K562 (cell line): ENCODE results near the gene CSNK1A1. TPM values are rescaled to one million over a fixed set of nuclear protein-coding genes. Genes with fewer than 3 reads are reported as not detected.

Source experiments
- BCLAF1 ChIP-seq, 2 experiments: fragments of 450-650 bp in 1 of 2; IDR thresholded peaks; 2 replicates each; pipeline ENCODE4 v1.6.1; 2011 to 2017; ENCODE audit warnings: low read depth in 2 of 2, antibody characterized with exemption in 1 of 2, borderline replicate concordance in 1 of 2, low read length in 1 of 2, mild to moderate bottlenecking in 1 of 2, mixed read lengths in 1 of 2; ENCODE audit not compliant: control insufficient read depth in 1 of 2
- CREB1 ChIP-seq, 2 experiments: sonication (generic) in 1 of 2; formaldehyde crosslinking in 1 of 2; IDR thresholded peaks; 2 replicates each; pipeline versions ENCODE4 v1.6.1 to v1.8.0; 2012 to 2022; ENCODE audit warnings: inconsistent platforms in 1 of 2, mild to moderate bottlenecking in 1 of 2, missing genetic modification reagents in 1 of 2, moderate library complexity in 1 of 2
- CREB3L1 ChIP-seq: fragments of 450-650 bp; IDR thresholded peaks from 2 replicates; pipeline ENCODE4 v1.6.1; 2014; ENCODE audit warnings: low read depth, mild to moderate bottlenecking, moderate library complexity, borderline replicate concordance
- E2F5 ChIP-seq: sonication (generic); formaldehyde crosslinking; IDR thresholded peaks from 2 replicates; pipeline ENCODE4 v1.8.0; 2022; ENCODE audit warnings: mild to moderate bottlenecking, missing genetic modification reagents
- FIP1L1 ChIP-seq: fragments of 200-400 bp; formaldehyde crosslinking; IDR thresholded peaks from 2 replicates; pipeline ENCODE4 v1.6.1; 2018; ENCODE audit warnings: mild to moderate bottlenecking, low read depth, low read length; ENCODE audit not compliant: poor library complexity, severe bottlenecking
- HOXB6 ChIP-seq: fragments of 250-450 bp; sonication (Bioruptor Pico); IDR thresholded peaks from 2 replicates; pipeline ENCODE4 v1.5.1; 2022; ENCODE audit warnings: mild to moderate bottlenecking, borderline replicate concordance
- LEF1 ChIP-seq: fragments of 450-650 bp; IDR thresholded peaks from 2 replicates; pipeline ENCODE4 v1.6.1; 2016; ENCODE audit warnings: mild to moderate bottlenecking
- NELFE ChIP-seq: IDR thresholded peaks from 2 replicates; pipeline ENCODE4 v1.6.1; 2011; ENCODE audit warnings: mild to moderate bottlenecking; ENCODE audit not compliant: insufficient read depth, insufficient read length
- TRIM24 ChIP-seq, 2 experiments: fragments of 450-650 bp; IDR thresholded peaks; 2 replicates each; pipeline ENCODE4 v1.6.1; 2016
- ZBTB2 ChIP-seq: fragments of 450-650 bp; IDR thresholded peaks from 2 replicates; pipeline ENCODE4 v1.6.1; 2016; ENCODE audit warnings: antibody characterized with exemption
- ZNF197 ChIP-seq: fragments of 200-800 bp; sonication (Bioruptor generic); IDR thresholded peaks from 2 replicates; pipeline ENCODE4 v1.6.1; 2016; ENCODE audit warnings: low read depth, missing genetic modification characterization, missing compliant biosample characterization
- ZNF408 ChIP-seq: fragments of 250-450 bp; sonication (Bioruptor Pico); IDR thresholded peaks from 2 replicates; pipeline ENCODE4 v1.4.0; 2020; ENCODE audit warnings: low read depth, mild to moderate bottlenecking, moderate library complexity
- polyA plus RNA-seq, 8 experiments: library from polyadenylated mRNA; depleted of rRNA in 4 of 8; stranded (reverse) in 5 of 8; unstranded in 3 of 8; fragments of >200 nt; fragmentation: Nextera tagmentation in 2 of 8; fragmentation: Illumina TruSeq in 1 of 8; extraction: Ambion mirVana in 2 of 8; extraction: Trizol in 1 of 8; gene quantifications; 2 replicates each; pipeline versions ENCODE4 v1.2.1 to v1.2.3, GENCODE V29; 2011 to 2014; ENCODE audit warnings: inconsistent platforms in 1 of 8, missing spikeins in 1 of 8
- total RNA-seq, 7 experiments: library from RNA; depleted of rRNA in 6 of 7; stranded (reverse); fragments of >200 nt in 6 of 7; fragmentation: Illumina TruSeq in 2 of 7; extraction: Trizol in 2 of 7; gene quantifications; 2 replicates each; pipeline versions ENCODE4 v1.2.1 to v1.2.3, GENCODE V29; 2011 to 2021; ENCODE audit warnings: low replicate concordance in 1 of 7
- TF ChIP-seq, protein P1 (sequence below): fragments of 450-650 bp; formaldehyde crosslinking; IDR thresholded peaks from 2 replicates; pipeline ENCODE4 v1.4.0; 2020; ENCODE audit warnings: mild to moderate bottlenecking
- TF ChIP-seq, protein P2 (sequence below): fragments of 450-650 bp; IDR thresholded peaks from 2 replicates; pipeline ENCODE4 v1.7.0; 2016; ENCODE audit warnings: borderline replicate concordance

The CSNK1A1 gene
- total and polyA plus RNA-seq, 9 of the 15 experiments (the other 6 are each of a cell fraction or from before 2014, with no cell fraction given): 49.1 to 196 (median 154) TPM

- TF ChIP-seq BCLAF1 (IDR thresholded peaks at IDR 0.05; ENCODE audit: borderline replicate concordance in 1 of 2, control insufficient read depth in 1 of 2, low read depth in 2 of 2, low read length in 1 of 2) (peak in 1 of 2 experiments; percentile 38; a peak in 1 of 4 replicates), LEF1 (peak; percentile 94), CREB1 (IDR thresholded peaks at IDR 0.05) (peak; percentile 75), CREB1 (CRISPR knock-in tag; IDR thresholded peaks at IDR 0.05) (peak; percentile 88), TRIM24 (IDR thresholded peaks at IDR 0.05) (peak in 1 of 2 experiments; percentile 88; a peak in 2 of 4 replicates), ZNF408 (CRISPR knock-in tag) (no peak), HOXB6 (CRISPR knock-in tag) (no peak), E2F5 (CRISPR knock-in tag) (no peak), CREB3L1 (peak; percentile 72; the same call in 1 of the 2 replicates), NELFE (no peak), ZBTB2 (peak; percentile 97), ZNF197 (no peak), FIP1L1 (peak; percentile 58)
- TF ChIP-seq, protein P1, sequence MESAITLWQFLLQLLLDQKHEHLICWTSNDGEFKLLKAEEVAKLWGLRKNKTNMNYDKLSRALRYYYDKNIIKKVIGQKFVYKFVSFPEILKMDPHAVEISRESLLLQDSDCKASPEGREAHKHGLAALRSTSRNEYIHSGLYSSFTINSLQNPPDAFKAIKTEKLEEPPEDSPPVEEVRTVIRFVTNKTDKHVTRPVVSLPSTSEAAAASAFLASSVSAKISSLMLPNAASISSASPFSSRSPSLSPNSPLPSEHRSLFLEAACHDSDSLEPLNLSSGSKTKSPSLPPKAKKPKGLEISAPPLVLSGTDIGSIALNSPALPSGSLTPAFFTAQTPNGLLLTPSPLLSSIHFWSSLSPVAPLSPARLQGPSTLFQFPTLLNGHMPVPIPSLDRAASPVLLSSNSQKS (CRISPR knock-in tag): no peak
- TF ChIP-seq, protein P2, sequence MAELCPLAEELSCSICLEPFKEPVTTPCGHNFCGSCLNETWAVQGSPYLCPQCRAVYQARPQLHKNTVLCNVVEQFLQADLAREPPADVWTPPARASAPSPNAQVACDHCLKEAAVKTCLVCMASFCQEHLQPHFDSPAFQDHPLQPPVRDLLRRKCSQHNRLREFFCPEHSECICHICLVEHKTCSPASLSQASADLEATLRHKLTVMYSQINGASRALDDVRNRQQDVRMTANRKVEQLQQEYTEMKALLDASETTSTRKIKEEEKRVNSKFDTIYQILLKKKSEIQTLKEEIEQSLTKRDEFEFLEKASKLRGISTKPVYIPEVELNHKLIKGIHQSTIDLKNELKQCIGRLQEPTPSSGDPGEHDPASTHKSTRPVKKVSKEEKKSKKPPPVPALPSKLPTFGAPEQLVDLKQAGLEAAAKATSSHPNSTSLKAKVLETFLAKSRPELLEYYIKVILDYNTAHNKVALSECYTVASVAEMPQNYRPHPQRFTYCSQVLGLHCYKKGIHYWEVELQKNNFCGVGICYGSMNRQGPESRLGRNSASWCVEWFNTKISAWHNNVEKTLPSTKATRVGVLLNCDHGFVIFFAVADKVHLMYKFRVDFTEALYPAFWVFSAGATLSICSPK: no peak
These were observed at the start of gene CSNK1A1 (continued) for GRCh38 chr5:149551227-149552037.
